ENCODE measurements around the gene CYB5A.

CYB5A gene

DNA sequence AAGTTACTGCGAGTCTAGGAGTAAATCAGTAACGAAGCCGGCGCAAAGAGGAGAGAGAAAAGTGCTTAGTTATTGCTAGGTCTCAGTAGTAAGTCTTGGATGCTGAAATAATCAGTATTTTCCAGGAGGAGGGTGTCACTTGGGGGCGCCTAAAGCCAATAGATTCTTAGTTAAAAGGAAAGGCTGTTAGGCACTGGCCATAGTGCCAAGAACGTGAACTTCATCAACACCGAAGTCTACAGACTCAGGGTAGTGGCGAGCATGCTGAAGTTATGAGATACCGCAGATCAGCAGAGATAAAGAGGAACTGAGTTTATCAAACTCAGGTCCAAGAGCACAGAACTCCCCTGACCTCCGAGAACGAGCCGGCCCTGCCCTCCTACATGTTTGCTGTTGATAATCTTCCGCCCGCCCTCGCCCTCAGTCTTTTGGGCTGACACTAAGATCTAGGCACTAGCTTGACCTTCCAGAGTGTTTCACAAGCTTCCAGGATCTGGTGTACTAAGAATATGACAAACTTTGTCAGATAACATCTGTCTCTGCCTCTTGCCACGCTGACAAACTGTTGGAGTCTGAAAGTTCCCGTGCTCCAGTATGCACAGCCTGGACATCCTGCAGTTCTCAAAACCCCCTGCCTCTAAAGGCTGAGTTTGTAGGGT lies 49.2 kb downstream of the CYB5A start:
- no peak for DNase-seq

DNA sequence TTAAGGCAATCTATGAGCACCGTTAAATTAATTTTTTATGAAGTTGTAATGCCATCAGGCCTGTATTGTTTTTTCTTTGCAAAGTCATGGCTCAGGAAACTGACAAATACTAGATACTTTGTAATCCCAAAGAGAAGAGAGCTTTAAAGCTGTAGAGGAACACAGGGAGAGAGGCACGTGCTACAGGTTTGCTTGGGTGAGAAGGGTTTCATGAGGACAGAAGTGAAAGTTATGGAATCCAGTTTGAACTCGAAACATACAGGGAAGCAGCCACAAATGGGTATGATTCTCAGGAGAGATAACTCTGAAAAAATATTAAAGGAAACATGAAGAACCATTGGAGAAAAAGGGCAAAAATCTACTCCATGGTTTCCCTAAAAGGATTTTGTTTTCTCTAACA lies 49.8 kb downstream of the CYB5A start:
- no peak for DNase-seq

DNA sequence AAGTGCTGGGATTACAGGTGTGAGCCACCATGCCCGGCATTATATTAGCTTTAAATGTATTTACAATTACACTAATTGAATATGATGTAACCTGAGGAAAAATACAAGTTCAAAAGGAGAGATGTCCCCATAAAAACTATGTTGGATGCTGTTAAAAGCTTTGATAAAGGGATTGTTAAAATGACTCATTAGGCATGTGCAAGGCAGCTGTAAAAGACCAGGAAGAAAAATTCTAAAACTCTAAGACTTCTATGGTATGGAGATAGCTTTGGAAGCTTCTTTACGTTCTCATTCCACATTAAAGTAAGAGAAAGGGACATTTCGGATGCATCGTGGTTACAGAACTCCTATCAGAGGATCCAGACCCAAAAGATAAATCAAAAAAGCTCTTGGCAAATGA lies 50.3 kb downstream of the CYB5A start:
- DNase-seq, result no peak

DNA sequence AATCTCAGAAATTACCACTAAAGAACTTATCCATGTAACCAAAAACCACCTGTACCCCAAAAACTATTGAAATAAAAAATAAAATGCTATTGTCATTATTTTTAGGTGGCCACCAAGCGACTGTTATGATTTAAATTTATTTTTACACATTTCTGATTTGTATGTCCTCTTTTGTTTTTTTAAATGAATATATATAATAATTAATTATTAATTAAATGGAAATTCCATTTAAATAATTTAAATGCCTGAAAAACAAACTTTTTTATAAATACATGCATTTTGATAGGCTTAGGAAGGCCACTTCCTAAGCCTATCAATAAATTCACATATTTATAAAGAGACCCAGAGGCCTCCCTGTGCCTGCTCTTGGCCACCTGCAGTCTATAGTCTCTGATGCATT lies 52.2 kb downstream of the CYB5A start:
- no peak for DNase-seq

DNA sequence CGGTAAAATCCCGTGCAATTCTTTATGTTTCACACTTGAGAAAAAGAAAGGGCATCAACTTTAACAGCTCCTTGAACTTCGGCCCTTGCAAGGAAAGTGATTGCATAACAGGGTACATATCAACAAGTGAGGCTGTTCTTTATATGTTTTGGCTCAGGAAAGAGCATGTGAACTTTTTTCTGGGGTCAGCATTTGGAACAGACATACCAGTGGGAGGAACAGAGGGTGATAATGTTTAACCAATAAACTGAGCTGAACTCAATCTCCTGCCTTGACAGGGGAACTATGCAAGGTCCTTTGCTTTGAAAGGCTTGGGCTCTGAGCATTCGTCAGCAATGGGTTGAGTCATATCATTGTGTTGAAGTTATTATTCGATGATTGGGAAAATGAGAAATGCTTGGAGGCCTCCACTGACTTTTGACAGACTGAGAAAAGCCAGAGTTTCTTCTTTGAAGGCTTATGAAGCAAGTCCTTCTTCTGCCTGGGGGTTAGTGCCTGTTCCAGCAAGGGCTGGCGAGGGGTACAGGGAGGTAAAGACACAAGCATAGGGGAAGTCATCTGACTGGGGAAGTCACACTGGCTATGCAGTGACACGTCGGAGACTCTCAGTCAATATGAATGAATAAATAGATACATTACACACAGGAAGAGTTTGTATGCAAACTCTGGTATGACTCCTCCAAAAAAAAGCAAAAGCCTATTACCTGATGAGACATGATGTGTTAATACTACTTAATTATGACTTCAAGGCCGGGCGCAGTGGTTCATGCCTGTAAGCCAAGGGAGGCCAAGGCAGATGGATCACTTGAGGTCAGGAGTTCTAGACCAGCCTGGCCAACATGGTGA lies 57.2 kb downstream of the CYB5A start:
- no peak for DNase-seq

DNA sequence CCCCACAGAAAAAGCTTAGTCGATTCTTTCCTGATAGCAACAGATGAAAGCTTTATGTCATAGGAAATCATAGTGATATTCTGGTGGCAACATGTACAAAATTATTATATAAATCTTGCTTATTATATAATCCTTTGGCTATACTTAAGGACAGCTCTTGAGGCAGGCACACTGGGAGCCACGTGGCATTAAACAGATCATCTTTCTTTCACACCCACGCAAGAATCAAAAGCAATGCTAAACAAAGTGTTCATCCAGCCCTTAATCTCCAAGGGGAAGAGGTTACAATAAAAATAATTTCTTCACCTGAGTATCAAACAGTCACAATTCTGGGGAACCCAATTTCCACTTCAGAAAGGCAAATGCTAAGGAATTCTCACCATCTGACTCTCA lies 57.8 kb downstream of the CYB5A start:
- DNase-seq, result no peak

DNA sequence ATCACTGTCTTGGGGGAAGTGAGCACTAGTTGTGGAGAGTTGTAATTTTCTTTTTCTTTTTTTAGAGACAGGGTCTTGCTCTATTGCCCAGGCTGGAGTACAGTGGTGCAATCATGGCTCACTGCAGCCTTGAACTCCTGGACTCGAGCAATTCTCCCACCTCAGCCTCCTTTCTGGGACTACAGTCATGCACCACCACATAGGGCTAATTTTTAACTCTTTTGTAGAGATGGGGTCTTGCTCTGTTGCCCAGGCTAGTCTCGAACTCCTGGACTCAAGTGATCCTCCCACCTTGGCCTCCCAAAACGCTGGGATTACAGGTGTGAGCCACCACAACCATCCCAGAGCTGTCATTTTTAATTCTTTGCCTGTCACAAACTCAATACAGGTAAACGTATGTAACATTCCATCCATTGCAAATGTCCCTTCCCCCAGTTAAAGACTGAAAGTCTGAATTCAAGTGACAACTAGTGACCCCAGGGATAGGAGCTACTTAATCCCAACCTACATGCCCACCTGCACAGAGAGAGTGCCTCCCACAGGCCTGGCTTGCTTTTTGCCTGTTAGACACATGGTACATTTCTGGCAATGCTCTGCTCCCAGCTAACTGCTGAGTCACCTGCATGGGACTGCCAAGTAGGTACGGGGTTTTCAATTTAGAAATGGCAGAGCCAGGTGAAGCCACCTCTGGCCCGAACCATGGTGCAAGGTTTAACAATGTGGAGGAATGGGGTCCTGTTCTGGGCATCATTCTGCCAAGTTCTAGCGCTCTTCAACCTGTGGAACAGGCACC lies 60.6 kb downstream of the CYB5A start:
- DNase-seq, result no peak

DNA sequence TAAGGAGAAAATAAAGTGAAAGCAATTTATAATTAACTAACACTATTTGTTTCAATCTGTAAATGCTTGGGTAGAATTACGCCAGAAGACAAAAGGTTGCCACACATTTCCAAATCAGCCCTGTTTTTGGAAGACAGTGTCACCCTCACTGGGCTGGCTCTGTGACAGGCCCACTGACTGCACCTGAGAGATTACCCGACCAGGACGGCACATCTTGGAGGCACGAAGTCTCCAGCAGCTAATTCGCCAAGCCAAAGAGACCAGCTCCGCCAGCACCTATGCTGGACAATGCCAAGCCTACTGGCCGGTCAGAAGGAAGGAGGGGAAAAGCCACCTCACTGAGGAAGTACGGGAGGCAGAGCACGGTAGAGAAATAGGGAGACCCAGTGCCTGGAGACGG lies 61.9 kb downstream of the CYB5A start:
- no peak for DNase-seq

DNA sequence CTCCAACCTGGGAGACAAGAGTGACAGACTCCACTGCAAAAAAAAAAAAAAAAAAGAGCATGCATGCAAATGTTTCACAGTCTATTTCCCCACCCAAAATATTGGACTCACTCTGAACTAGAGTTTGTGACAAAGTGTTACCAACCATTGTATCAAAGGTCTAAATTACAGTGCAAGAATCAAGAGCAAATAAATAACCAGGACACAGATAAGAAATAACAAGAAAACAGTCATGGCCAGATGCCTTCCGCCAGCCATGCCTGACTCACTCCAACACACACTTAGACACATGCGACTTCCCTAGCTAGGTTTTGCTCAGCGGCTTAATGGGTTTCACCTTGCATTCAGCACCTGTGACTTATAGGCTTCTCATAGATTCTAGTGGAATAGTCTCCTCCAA lies 62.8 kb downstream of the CYB5A start:
- no peak for DNase-seq

DNA sequence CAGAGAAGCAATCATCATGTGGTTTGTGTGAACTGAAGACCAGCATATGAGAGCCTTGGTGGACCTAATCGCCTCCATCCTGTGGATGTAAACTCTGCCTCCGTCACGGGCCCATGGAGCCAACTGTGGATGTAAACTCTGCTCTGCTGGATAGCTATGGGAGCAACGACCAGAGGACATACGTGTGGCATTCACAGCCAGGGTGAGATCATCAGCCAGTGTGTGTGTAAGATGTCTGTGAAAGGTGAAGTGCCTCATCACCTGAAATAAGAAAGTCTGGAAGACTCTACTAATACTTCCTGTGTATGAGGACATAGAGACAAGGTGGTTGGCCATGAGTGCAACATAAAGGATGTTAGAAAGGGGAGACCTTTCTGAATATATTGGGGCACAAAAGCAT lies 63.5 kb downstream of the CYB5A start:
- no peak for DNase-seq

DNA sequence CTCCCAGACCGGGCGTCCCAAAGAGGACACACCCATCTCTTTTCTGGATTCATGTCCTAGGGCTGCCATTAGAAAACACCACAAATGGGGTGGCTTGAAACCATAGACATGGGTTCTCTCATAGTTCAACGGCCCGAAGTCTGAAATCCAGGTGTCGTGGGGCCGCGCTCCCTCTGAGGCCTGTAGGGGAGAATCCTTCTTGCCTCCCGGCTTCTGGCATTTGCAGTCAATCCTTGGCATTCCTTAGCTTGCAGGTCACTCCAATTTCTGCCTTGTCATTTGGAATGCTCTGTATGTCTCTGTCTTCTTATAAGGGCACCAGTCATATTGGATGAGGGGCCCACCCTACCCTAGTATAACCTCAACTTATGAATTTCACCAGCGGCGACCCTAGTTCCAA lies 65.1 kb downstream of the CYB5A start:
- DNase-seq, result no peak

DNA sequence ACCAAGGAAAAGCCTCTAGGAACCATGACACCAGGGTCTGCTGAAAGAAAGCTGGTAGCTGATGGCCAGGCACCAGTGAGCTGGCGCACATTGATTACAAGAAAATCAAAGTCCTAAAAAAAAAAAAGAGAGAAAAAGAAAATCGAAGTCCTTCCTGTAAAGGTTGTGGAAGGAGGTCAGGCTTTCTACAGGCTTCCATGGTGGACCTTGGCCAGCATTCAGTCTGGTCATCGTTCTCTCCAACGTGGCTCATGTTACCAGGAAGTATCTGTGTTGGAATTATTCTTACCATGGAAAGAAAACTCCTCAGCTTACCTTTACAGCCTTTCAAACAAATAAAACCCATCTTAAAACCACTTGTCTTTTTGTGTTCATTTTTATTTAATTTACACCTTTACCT lies 65.6 kb downstream of the CYB5A start:
- DNase-seq, result no peak

DNA sequence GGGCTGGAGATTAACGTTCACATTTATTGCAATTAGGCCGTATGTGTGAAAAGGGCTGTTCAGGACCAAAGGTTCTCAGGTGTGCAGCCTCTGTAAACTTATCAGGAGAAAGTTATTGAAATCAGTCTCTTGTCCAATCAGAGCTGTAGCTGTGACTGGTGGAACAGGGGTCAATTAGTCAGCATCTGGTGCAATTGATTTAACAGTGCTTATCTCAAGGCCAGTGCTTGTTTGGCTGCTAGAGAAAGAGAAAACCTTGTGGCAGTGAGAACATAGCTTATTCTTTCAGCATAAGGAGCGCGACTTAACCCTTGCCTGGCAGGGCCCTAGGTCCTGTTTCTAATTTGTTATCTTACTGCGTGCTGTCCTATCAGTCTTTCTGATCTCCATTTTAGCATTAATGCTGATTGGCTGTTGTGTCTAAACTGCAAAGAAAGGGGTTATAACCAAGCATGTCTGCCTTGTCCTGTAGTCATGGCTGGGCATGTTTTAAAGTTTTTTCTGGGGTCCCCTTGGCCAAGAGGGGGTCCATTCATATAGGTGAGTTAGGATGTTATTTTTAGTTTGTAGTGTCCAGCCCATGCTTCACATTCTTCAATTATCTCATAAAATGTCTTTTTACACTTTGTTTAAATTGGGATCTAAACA lies 66.4 kb downstream of the CYB5A start:
- no peak for DNase-seq

DNA sequence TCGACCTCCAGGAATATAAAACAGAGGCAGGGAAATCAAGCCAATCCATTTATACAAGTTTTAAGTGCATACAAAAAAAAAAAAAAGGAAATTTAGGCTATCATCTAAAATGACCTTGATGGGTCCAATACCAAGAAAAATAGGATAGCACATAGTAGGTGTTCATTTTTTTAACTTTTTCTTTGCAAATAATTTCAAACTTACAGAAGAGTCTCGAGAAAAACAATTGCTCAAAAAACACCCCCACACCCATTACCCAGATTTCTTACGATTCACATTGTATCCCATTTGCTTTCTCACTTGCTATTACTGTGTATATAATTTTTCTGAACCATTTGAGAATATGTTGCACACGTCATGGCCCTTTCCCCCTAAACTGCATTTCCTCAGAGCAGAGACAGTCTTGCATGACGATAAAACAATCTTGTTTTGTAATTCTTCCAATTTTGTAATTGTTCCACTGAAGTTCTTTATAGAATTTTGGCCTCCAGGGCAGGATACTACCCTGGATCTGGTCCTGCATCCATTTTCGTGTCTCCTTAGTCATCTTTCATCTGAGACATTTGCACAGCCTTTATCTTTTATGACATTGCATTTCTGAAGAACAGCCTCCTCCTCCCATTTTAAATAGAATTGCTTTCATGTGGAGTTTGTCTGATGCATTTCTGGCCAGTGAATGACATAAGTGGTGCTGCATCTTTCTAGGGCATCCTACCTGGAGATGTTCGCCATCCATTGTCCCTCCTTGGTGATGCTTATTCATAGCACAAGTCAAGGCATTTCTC lies 68.9 kb downstream of the CYB5A start:
- DNase-seq, result no peak

DNA sequence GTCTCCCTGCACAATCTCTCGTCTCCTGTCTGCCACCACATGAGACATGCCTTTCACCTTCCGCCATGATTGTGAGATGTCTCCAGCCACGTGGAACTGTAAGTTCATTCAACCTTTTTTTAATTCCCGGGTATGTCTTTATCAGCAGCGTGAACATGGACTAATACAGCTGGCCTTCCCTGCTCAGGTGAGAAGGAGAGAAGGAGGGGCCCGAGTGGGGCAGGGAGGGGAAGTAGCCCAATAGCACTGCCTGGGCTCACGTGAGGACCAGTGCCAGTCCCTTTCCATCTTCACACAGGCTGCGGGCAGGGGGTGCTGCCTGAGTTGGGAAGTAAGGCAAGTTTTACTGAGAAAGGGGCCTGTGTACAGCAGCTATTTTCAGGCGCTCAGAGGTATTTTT lies 70.7 kb downstream of the CYB5A start:
- no peak for DNase-seq

DNA sequence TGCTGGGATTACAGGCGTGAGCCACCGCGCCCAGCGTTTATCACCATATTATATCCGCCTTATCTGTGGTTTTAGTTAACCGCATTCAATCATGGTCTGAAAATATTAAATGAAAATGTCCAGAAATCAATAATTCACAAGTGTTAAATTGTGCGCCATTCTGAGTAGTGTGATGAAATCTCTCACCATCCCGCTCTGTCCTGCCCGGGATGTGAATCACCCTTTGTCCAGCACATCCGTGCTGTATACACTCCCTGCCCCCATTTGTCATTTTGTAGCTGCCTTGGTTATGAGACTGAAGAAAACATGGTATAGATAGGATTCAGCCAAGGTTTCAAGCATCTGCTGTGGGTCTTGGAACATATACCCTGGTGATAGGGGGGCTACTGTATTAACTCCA lies 72.7 kb downstream of the CYB5A start:
- DNase-seq, result no peak

DNA sequence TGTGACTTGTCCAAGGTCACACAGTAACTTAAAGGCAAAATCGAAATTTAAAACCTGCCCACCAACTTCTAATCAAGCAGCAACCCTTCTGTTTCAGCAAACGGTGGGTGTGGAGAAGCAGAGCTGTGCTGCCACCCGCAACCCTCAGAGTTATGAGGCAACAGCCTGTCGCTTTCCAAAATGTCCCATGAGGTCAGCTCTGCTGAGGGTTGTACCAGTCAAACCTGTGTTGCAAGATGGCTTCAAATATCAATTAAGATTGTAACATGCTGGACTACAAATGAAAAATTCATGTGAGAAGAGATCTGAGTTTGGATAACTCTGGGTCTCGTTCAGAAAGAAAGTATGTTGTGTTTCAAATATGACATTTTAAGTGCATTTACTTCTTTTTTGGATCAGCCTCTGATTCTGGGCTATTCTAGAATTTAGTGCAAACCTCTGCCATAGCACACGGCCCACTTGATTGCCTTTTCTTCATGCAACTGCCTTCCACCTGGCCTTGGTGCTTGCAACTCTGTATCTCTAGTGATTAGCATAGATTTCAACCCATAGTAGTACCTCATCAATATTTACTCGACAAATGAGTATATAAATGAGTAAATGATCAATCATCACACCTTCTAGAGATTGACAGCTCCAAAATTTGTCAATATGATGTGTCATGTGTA lies 74.2 kb downstream of the CYB5A start:
- no peak for DNase-seq

DNA sequence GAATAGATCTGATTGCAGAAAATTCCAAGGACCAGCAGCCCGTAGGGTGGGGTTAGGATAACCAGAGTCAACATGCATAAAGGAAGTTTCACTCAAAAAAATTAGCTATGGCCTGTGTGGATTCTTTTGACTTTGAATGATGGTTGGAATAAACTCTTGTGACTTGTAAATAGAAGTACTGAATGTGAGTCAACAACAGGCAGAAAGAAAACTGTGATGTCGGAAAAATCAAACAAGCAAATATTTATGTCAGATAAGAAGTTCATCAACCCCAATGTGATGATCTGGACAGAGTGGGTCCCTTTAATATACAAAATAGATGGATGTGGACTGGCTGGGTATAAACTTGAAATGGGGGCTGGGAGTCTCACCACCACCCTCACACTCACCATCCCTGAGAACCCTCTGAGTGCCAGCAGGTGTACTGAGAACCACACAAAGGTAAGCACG lies 75.1 kb downstream of the CYB5A start:
- DNase-seq, result no peak

DNA sequence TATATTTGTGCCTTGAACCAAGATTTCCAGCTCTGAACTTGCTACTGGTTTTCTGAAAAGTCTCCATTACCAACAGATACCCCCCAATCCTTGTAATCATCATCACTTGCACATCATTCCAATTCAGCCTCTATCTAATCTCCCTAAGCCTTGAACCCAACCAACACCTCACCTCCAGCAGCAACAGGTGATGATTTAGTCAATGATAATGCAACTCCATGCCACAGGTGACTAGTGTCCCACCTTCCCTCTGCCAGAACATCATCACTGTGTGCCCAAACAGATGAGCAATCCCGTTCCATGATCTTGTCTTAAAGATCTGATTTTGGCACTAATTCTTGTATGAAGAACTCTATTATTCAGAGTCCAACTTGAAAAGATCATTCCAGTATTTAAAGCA lies 75.9 kb downstream of the CYB5A start:
- no peak for DNase-seq

DNA sequence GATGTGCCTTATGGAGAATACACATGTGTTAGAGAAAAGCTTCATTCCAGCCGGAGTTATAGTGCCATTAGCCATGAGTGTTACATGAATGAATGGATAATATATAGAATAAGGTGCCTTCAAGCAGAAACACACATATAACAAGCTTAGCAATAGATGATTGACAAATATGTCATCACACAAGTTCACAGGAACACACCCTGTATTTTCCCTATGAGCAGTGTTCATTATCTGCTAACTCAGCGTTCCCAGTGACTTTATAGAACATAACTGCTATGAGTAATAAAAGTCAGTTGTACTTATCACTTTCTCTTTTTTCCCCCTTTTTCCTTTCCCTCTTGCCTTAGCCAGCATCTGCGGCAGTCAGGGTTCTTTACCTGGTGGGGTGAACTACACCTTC lies 78.3 kb downstream of the CYB5A start:
- no peak for DNase-seq

DNA sequence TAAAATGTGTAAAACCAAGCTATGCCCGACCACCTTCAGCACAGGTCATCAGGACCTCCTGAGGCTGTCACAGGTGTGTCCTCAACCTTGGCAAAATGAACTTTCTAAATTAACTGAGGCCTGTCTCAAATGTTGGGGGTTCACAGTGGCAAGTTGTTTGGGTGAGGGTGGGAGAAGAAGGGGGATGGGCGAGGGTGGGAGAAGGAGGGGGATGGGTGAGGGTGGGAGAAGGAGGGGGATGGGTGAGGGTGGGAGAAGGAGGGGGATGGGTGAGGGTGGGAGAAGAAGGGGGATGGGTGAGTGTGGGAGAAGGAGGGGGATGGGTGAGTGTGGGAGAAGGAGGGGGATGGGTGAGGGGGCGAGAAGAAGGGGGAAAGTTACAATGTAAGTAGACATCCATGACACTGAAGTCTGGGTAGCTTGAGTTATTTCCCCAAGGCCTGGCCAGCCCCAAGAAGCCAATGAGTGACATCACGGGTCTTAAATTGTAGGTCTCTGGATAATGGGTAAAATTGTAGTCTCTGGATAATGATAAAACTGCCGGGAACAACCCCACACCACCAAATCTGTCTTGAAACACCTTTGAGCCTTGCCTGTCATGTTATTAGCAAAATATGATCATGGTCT lies 87.1 kb downstream of the CYB5A start:
- no peak for DNase-seq
